ENCODE data around the gene VWA8.
"Not testable (repeated sequence)": the region's sequence is repeated elsewhere in the genome, so short reads cannot be mapped to it uniquely, and the experiment has no call there.

VWA8 gene

DNA sequence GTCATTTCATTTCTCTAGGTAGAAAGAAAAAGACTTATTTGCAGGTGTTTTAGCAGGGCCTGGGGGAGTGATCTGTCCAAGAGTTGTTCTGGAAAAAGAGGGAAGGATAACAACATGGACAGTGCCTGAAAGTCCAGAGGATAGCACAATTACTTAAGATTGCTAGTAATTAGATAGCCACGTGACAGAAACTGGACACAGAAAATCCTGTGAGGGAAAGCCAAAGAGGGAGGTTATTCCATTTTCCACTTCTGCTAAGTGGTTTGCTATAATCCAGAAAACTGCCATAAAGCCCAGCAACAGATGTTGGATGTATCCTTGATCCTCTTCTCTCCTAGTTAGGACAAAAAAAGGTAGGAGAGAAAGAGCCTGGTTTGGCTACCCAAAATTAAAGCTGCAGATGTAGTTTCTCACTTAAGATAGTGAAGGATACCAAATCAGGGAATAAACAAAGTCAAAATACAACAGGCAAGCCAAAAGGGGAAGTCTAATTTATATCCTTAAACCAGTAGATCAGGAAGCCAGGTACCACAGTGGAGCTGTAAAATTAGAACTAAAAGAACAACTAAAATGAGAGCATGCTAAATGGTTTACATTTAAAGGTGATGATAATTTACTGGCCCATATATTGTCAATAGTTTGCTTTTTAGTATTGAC lies 140.2 kb downstream of the VWA8 start:
- Histone ChIP-seq H3K4me3 (no peak overlapping the region), H3K27ac (no peak overlapping the region)

DNA sequence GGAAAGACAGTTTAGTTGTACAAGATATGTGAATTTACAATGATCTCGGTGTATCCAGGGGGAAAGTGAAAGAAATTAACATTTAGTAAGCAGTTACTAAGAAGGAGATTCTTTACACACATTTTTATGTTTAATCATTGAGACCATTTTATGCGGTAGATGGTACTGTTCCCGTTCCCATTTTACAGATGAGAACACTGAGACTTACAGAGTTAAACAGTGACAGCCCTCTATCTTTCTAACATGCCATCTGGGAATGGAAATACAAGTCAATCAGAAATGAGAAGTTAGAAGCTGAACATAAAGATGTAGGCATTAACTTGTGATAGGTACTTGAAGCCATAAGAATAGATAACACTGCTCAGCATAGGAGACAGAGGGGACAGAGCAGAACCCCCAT lies 144.9 kb downstream of the VWA8 start:
- Histone ChIP-seq H3K27ac (no peak overlapping the region), H3K4me3 (no peak overlapping the region)

DNA sequence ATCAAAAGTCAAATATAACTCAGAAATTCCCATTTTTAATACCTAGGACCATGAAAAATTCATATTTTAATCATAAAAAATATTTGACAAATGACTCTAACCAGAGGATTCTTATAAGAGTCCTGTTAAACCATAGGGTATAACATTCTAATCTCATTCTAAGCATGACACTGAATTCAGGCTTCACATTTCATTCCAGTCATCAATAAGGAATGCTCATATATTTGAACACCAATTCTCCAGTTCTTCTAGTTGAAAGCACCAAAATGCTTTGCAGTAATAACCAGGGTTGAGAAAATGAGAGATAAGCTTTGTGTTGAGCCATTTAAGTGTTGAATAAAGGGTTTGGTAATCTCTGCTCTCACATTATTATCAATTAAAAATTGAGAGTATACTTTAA lies 147.5 kb downstream of the VWA8 start:
- Histone ChIP-seq H3K27ac (no peak overlapping the region), H3K4me3 (no peak overlapping the region)

DNA sequence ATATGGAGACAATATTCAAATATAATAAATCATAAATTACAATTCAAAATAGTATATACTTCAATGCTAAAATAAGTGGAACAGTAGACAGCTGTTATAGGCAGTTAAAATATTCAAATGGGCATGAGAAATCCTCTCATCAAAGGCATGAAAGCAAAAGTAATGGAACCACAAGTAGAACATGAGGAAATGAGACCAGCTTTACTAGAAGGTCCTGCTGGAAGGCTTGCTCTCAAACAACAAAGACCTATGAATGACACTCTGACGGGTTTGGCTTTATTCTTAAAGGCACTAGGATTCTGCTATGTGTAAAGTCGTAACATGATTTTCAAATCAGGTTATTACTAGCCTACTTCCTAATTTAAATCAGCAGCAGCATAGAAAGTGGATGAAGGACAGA lies 148.1 kb downstream of the VWA8 start:
- no peak overlapping the region for H3K27ac ChIP-seq

DNA sequence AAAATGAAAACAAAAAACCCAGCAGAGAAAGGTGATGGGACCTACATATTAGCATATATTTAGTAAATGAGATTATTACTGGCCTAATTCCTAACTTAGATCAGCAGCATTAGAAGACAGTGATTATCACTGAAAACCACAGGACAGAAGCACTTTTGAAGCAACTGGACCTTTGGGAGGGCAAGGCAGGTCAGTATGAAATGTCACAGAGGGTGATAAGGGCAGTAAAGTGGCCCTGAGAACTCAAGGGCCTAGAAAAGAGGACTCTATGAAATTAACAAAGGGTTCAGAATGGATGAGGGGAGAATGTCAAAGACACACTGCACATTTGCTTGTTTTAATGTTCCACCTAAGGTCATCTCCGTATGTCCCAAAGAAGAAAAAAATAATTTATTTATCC lies 148.7 kb downstream of the VWA8 start:
- peak overlapping the region in 1 of 21 experiments; percentile 3 for H3K27ac ChIP-seq

More for the DNA sequence above, 148.1 kb downstream of the VWA8 start:
- no peak overlapping the region for H3K4me3 ChIP-seq

DNA sequence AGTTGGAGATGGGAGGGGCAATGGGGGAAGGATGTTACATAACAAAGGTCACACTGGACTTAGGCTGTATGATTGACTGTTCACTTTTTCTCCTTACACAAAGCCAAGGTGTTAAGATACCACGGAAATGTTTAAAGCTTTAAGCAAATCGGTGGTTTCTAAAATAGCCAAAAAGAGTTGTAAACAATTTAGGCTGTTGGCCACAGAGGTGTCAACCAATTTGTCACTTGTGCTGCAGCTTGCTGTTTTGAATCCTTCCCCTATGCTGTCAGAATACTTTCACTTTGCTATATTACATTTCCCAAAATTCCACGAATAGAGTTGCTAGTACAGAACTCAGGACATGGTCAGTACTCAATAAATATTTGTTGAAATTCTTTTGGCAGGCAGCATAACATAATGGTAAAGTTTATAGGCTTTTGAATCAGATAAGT lies 149.3 kb downstream of the VWA8 start:
- Histone ChIP-seq H3K4me3 (no peak overlapping the region), H3K27ac (peak overlapping the region in 1 of 21 experiments; percentile 3)

More for the DNA sequence above, 148.7 kb downstream of the VWA8 start:
- no peak overlapping the region for H3K4me3 ChIP-seq

DNA sequence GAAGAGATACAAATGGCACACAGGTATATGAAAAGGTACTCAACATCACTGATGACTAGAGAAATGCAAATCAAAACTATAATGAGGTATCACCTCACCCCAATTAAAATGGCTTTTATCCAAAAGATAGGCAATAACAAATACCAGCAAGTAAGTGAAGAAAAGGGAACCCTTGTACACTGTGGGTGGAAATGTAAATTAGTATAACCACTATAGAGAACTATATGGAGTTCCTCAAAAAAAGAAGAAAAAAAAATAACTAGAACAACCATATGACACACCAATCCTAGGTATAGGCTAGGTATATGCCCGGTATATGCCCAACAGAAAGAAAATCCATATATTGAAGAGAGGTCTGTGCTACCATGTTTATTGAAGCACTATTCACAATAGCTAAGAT lies 150.9 kb downstream of the VWA8 start:
- Histone ChIP-seq H3K27ac (no peak overlapping the region), H3K4me3 (no peak overlapping the region)

DNA sequence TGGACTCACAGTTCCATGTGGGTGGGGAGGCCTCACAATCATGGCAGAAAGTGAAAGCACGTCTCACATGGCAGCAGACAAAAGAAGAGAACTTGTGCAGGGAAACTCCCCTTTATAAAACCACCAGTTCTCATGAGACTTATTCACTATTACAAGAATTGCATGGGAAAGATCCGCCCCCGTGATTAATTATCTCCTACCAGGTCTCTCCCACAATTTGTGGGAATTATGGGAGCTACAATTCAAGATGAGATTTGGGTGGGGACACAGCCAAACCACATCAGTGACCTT lies 157.5 kb downstream of the VWA8 start:
- not testable (repeated sequence) for H3K4me3 ChIP-seq, H3K27ac ChIP-seq

DNA sequence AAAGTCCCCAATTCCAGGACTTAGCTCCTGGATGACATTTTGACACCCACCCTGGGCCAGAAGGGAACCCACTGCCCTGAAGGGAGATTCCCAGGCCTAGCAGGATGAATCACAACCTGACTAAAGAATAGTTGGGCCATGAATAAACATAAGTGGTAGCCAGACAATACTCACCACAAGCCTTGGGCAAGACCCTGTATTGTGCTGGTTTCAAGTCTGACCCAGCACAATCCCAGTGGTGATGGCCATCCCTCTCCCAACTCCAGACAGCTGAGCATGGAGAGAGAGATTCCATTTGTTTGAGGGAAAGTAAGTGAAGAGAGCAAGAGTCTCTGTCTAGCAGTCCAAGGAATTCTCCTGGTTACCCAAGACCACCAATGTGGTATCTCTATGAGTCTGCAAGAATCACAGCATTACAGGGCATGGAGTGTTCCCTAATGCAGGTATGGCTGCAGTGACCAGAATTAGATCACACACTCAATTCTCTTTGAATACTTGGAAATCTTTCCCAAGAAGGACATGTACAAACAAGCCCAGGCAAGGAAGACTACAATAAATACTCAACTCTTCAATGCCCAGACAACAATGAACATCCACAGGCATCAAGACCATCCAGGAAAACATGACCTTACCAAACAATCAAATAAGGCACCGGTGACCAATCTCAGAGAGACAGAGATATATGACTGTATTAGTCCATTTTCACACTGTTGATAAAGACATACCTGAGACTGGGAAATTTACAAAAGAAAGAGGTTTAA lies 158.0 kb downstream of the VWA8 start:
- no peak overlapping the region for H3K4me3 ChIP-seq

DNA sequence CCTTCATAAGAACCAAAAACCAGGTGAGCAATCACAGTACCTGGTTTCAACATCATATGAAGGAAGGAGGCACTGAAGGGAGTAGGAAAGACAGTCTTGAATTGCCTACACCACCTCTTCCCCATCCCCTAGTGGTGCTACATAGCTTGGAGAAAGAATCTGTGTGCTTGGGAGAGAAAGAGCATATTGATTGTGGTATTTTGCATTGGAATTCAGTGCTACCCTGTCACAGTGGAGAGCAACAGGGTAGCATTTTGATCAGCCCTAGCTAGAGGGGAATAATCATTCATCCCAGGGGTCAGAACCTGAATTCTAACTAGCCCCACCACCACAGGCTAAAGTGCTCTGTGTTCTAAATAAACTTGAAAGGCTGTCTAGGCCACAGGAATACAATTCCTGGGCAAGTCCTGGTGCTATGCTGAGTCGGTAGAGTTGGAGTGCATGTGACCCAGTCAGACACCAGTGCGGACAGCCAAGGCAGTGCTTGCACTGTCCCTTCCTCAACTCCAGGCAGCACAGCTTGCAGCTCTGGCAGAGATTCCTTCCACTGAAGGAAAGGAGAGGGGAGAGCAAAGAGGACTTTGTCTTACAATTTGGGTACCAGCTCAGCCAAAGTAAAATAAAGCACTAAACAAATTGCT lies 158.7 kb downstream of the VWA8 start:
- H3K4me3 ChIP-seq: no peak overlapping the region

More for the DNA sequence above, 158.0 kb downstream of the VWA8 start:
- no peak overlapping the region for H3K27ac ChIP-seq

DNA sequence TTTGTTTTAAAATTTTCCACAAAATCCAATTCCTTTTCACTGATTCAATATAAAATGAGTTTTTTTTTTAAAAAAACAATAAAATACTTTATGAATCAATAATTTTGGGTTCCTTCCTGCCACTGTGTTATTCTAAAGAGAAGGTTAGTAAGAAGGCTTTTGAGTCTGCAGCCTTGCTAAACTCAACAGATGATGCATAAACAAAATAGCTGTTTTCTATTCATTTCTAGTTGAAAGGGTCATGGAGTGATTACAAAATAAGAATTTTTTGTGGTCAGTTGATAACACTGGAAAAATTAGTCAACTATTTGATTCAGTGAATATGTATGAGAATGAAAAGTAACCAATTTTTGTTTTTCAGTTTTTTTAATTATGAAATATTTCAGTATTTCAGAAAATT lies 169.9 kb downstream of the VWA8 start:
- Histone ChIP-seq H3K27ac (no peak overlapping the region), H3K4me3 (no peak overlapping the region)

More for the DNA sequence above, 158.7 kb downstream of the VWA8 start:
- no peak overlapping the region for H3K27ac ChIP-seq

DNA sequence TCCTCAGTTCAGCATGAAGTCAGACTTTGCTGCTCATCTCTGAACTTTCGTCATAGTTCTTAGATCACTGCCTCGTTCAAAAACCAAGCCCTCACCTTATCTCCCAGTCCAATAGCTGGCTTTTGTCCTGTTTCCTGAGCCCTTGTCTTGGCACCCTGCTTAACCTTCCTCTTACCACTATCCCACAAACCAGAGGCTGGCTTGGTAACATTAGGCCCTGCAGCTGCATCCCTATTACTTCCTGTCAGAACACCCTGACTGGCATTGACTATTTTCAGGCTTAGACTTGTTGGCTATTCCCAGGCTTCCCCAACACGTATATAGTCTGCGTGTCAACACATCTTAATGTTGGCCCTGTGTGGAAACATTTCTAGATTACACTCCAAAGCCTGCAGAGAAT lies 172.4 kb downstream of the VWA8 start:
- Histone ChIP-seq H3K4me3 (no peak overlapping the region), H3K27ac (no peak overlapping the region)

DNA sequence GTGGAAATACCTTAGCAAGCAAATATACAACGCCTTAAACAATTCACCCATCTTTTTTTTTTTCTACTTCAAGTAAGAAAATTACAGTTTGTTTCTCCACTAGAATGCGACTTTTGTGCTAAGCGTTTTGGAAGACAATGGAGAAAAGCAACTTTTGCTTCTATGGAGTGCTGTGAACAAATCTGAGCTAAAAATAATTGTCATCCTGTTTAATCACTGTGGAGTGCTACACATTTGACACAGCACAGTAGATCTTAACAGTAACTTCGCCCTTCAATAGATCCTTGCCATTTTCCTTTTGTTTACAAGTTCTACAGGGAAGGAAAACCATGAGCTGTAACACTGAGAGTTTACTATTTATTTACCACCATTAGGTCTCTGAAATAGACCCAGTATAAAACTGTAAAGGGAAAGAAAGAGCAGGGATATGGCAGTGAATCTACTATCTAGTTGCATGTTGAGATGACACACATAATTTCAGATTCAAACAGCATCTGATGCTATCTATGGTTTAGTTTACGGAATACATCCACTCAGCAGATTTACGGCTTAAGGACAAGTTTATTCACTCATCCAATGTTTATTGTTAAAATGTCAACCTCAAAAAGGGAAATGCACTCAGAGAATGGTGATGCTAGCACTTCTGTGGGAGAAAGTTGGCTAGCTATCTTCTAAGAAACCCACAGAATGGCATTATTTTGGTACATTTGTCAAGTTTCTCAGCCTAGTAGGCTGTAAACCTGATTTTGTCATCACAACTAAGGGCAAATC lies 175.3 kb downstream of the VWA8 start:
- no peak overlapping the region for H3K27ac ChIP-seq
- H3K4me3 ChIP-seq: no peak overlapping the region

DNA sequence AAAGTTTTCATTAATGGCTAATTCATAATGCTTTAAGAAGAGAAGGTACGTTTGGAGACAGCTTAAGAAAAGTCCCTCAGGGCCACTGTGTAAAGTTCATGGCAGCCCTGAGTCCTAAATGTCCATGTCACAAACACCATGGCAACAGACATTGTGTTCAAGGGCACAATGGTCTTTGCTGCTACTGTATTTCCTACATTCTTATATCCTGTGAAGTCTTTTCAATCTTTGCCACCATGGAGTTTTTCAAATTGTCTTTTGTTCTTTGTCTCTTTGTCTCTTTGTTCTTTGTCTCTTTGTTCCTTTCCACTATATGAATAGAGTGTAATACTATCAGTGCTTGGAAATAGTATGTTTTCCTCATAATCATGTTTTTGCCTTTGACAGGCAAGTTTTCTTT lies 178.8 kb downstream of the VWA8 start:
- Histone ChIP-seq H3K4me3 (no peak overlapping the region), H3K27ac (no peak overlapping the region)

DNA sequence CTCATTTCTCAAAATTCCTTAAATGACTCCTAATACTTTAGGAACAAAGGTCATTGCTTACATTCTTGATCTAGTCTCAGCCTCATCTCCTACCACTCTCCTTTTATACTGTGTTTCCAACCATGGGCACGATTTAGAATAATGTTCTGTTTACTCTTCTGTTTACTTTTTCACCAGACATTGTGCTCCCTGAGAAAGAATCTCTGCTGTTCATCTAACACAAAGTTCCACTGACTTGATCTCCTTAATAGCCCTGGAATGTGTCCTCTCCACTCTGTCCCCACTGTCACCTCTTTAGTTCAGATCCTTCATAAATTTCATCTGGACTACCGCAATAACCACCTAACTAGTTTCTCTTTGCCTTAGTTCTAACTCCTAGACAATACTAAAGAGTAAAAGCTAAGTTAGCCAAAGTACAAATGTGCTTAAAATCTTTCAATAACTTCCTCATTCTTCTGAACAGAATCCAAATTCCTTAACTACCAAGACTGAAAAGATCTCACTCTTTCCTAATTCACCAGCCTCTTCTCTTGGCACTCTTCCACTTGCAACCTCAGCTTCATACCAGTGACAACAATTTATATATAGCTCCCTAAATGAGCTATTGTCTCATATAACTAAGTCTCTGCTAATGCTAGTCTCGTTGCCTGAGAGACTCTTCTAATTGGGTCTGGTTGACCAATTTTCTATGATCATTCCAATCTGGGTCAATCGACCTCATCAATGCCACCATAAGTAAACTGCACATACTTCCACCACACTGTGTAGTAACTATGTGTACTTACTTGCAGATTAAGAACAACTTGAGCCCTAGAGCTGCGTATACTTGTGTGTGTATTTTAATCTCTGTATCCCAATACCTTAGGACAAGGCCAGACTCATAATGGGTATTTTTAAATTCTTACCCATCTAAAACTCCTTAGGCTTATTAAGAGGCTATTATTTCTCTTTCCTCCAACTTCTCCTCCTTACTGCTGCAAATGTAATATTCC lies 179.9 kb downstream of the VWA8 start:
- peak overlapping the region in 4 of 21 experiments; percentile 10 to 54 (median 18) for H3K27ac ChIP-seq
- H3K4me3 ChIP-seq: no peak overlapping the region

DNA sequence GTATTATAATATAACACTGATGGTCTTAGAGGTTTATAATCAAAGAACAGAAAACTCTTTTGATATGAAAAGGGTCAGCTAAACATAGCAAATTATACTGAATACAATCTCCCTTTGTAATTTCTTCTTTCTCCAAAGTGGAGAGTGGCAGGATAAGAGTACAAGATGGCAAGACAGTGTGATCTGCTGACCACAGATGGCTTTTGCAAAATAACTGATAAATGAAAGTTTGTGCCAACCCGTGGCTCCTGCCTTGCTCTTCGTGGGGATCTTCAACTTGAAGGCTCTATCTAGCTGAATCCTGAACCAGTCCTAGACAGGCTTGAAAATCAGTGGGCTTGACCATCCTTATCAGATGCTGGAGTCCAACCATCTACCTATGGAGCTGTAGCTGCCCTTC lies 185.7 kb downstream of the VWA8 start:
- no peak overlapping the region for H3K4me3 ChIP-seq
- H3K27ac ChIP-seq: no peak overlapping the region

DNA sequence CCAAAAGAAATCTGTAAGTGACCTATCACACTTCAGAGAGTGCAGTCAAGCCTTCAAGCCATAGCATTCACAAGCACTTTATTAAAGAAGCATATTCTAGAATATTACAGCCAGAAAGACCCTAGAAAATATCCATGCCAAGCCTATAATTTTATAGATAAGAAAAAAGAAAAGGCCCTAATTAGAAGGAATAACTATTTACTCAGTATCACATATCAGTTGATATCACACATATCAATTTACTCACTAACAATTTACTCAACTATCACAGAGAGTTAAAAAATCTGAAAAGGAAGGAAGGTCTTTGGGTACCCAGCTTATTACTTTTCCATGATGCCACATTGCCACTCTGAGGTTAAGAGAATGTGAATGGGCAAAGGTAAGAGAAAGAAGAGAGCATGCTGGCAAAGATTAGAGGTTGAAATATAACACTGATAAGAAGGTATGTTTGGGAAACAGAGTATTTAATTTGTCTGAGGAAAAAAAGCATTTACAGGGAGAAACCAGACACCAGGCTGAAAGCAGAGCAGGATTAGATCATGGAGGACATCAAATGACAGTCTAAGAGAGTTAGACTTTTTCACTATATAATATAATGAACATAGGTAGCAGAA lies 186.2 kb downstream of the VWA8 start:
- H3K27ac ChIP-seq: no peak overlapping the region

DNA sequence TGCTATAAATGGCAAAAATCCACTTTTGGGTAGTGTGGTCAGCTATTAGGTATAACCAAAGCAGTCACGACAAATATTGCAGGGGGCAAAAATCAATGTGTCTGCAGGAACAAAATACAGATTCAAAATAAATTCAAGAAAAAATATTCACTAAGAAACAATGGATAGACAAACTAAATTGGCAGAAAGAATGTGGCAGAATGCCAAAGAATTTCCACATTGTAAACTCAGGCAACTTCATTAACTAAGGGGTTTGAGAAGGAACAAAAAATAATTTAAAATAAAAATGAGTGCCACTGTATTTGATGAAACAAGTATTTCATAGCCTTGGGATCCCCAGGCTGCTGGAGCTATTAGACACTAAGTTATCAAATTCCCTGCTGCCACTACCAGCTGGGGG lies 193.1 kb downstream of the VWA8 start:
- Histone ChIP-seq H3K4me3 (no peak overlapping the region), H3K27ac (no peak overlapping the region)

More for the DNA sequence above, 186.2 kb downstream of the VWA8 start:
- no peak overlapping the region for H3K4me3 ChIP-seq

DNA sequence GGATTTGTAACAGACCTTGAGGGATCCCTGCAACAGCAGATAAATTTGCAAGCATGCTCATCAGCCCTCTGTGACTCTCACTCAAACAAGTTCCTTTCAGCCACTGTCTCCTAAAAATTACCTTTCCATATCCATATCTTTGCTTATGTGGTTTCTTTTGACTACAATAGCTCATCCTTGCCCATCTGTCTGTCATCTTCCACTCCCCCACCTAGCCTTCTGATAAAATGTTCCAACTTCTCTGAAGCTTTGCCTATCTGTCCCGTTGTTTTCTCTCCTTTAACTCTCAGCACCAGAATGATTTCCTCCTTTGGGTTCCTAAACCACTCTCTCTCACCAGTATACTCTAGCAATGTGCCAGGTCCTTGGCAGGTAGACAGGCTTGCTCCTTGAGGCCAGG lies 194.5 kb downstream of the VWA8 start:
- Histone ChIP-seq H3K4me3 (no peak overlapping the region), H3K27ac (no peak overlapping the region)
